ENCODE measurements around the gene TMUB1.

Gene TMUB1

DNA sequence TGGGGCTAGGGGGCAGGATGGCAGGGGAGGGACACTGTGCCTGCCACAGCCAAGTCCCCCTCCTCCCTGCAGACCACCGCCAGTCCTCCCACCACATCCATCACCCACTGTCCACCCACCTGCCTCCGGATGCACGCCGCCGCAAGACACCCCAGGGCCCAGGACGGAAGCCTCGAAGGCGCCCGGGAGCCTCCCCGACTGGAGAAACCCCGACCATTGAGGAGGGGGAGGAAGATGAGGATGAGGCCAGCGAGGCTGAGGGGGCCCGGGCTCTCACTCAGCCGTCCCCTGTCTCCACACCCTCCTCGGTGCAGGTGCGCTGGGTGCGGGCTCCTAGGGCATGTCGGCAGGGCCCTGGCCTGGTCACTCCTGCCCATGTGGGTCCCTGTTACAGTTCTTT, 18.8 kb downstream of the TMUB1 start:
- H3K27ac ChIP-seq (ENCODE audit: low read depth, low read length): no peak overlapping the region
- TF ChIP-seq, protein P1, sequence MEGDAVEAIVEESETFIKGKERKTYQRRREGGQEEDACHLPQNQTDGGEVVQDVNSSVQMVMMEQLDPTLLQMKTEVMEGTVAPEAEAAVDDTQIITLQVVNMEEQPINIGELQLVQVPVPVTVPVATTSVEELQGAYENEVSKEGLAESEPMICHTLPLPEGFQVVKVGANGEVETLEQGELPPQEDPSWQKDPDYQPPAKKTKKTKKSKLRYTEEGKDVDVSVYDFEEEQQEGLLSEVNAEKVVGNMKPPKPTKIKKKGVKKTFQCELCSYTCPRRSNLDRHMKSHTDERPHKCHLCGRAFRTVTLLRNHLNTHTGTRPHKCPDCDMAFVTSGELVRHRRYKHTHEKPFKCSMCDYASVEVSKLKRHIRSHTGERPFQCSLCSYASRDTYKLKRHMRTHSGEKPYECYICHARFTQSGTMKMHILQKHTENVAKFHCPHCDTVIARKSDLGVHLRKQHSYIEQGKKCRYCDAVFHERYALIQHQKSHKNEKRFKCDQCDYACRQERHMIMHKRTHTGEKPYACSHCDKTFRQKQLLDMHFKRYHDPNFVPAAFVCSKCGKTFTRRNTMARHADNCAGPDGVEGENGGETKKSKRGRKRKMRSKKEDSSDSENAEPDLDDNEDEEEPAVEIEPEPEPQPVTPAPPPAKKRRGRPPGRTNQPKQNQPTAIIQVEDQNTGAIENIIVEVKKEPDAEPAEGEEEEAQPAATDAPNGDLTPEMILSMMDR (IDR thresholded peaks at IDR 0.05; ENCODE audit: low read depth, low read length, poor library complexity, severe bottlenecking): no peak
- no peaks in the 10 kb centered on the region for H3K9me3 ChIP-seq (ENCODE audit: control insufficient read depth, insufficient read depth, low read length)
- no peak overlapping the region for H3K4me2 ChIP-seq (ENCODE audit: low read length)
- peaks cover 12% of the 10 kb centered on the region for H3K4me1 ChIP-seq (ENCODE audit: control insufficient read depth, low read length)
- no peaks in the 10 kb centered on the region for H3K9me2 ChIP-seq (replicated peaks; ENCODE audit: control insufficient read depth, low read length)
- no peak overlapping the region for H3K4me3 ChIP-seq (ENCODE audit: low read length)
- H3F3A ChIP-seq (ENCODE audit: control insufficient read depth, insufficient read depth): no peaks in the 10 kb centered on the region
- no peaks in the 10 kb centered on the region for H3K27me3 ChIP-seq (ENCODE audit: control insufficient read depth, low read length)
- H3K79me2 ChIP-seq (ENCODE audit: control insufficient read depth, low read length): peaks cover 30% of the 10 kb centered on the region
- H3K36me3 ChIP-seq (ENCODE audit: control insufficient read depth, low read length): peaks cover 68% of the 10 kb centered on the region
- H4K20me1 ChIP-seq (ENCODE audit: control insufficient read depth, insufficient read depth, low read depth, low read length): peaks cover 7% of the 10 kb centered on the region; the same call in 1 of the 2 replicates

DNA sequence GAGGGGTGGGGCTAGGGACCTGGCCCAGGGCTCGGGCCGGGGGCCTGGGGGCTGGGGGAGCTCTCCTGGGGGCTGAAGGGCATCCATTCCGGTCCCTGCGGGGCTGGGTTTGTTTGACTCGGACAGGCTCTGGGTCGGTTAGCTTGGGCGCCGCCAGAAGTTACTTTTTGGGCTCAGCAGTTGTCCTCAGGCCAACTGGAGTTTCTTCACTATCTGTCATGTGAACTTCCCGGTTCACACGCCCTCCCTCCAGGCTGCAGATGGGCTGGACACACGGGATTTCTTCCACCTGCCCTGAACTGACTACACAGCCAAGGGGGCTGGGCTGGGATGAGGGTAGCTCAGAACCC, 20.1 kb downstream of the TMUB1 start:
- H3K9me2 ChIP-seq (replicated peaks; ENCODE audit: control insufficient read depth, low read length): no peaks in the 10 kb centered on the region
- peaks cover 30% of the 10 kb centered on the region for H3K79me2 ChIP-seq (ENCODE audit: control insufficient read depth, low read length)
- H3K36me3 ChIP-seq (ENCODE audit: control insufficient read depth, low read length): peaks cover 61% of the 10 kb centered on the region
- no peak overlapping the region for H3K27ac ChIP-seq (ENCODE audit: low read depth, low read length)
- peaks cover 7% of the 10 kb centered on the region; the same call in 1 of the 2 replicates for H4K20me1 ChIP-seq (ENCODE audit: control insufficient read depth, insufficient read depth, low read depth, low read length)
- H3K27me3 ChIP-seq (ENCODE audit: control insufficient read depth, low read length): no peaks in the 10 kb centered on the region
- no peak overlapping the region for H3K4me3 ChIP-seq (ENCODE audit: low read length)
- no peak for TF ChIP-seq EZH2phosphoT487 (IDR thresholded peaks at IDR 0.05; ENCODE audit: borderline replicate concordance, low read length)
- TF ChIP-seq, protein P1 (IDR thresholded peaks at IDR 0.05; ENCODE audit: low read depth, low read length, poor library complexity, severe bottlenecking): no peak
- peaks cover 22% of the 10 kb centered on the region for H3K4me1 ChIP-seq (ENCODE audit: control insufficient read depth, low read length)
- H3K9me3 ChIP-seq (ENCODE audit: control insufficient read depth, insufficient read depth, low read length): no peaks in the 10 kb centered on the region
- no peak overlapping the region for H3K4me2 ChIP-seq (ENCODE audit: low read length)
- H3F3A ChIP-seq (ENCODE audit: control insufficient read depth, insufficient read depth): peaks cover 7% of the 10 kb centered on the region

DNA sequence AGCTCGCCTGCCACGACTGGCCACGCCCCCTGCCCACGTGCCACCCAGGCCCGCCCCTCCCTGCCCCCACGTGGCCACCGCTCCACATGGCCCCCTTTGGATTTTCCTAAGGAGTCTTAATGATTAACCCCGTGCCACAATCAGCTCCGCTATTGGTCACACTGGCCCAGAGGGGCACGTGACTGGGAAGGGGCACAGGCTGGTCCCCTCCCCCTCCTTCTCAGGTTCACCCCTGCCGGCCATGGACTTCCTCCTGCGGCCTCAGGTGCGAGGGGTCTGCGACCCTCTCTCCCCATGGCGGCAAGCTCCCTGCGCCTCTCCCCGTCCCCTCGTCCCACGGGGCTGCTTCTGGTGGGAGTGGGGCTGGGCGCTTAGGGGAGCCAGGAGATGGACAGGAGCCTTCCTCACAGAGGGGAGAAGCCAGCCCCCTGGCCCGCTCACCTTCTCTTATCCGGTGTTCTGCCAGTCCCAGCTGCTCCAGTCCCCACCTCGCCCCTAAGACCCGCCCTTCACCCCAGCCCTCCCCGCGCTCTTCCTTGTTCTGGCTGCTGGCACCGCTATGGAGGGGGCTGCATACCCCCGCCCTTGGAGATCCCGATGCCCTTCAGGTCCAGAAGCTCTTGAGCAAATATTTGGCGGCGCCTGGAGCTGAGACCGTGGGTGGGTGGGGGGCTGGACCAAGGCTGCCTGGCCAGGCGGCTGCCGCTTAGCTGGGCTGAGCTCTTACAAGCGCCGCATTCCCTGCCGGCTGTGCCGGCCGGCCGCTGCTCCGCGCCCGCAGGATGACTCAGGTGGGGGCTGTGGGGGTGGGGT, 20.7 kb downstream of the TMUB1 start:
- Histone ChIP-seq H4K20me1 (ENCODE audit: control insufficient read depth, insufficient read depth, low read depth, low read length) (peaks cover 7% of the 10 kb centered on the region; the same call in 1 of the 2 replicates), H3K9me3 (ENCODE audit: control insufficient read depth, insufficient read depth, low read length) (no peaks in the 10 kb centered on the region), H3K27ac (ENCODE audit: low read depth, low read length) (no peak overlapping the region), H3K4me1 (ENCODE audit: control insufficient read depth, low read length) (peaks cover 23% of the 10 kb centered on the region), H3F3A (ENCODE audit: control insufficient read depth, insufficient read depth) (peaks cover 7% of the 10 kb centered on the region), H3K27me3 (ENCODE audit: control insufficient read depth, low read length) (no peaks in the 10 kb centered on the region), H3K4me2 (ENCODE audit: low read length) (no peak overlapping the region), H3K4me3 (ENCODE audit: low read length) (no peak overlapping the region), H3K9me2 (replicated peaks; ENCODE audit: control insufficient read depth, low read length) (no peaks in the 10 kb centered on the region), H3K36me3 (ENCODE audit: control insufficient read depth, low read length) (peaks cover 55% of the 10 kb centered on the region), H3K79me2 (ENCODE audit: control insufficient read depth, low read length) (peaks cover 30% of the 10 kb centered on the region)
- TF ChIP-seq, protein P1 (IDR thresholded peaks at IDR 0.05; ENCODE audit: low read depth, low read length, poor library complexity, severe bottlenecking): no peak
- no peak for TF ChIP-seq EZH2phosphoT487 (IDR thresholded peaks at IDR 0.05; ENCODE audit: borderline replicate concordance, low read length)

All from DOHH2 (cell line).